ENCODE data around the gene IGSF6. TPM values are rescaled to one million over a fixed set of nuclear protein-coding genes. Genes with fewer than 3 reads are reported as not detected.

The IGSF6 gene
- total and polyA plus RNA-seq, 9 of the 15 experiments (the other 6 are each of a cell fraction or from before 2014, with no cell fraction given), result 0.07 TPM; not detected in 8

DNA sequence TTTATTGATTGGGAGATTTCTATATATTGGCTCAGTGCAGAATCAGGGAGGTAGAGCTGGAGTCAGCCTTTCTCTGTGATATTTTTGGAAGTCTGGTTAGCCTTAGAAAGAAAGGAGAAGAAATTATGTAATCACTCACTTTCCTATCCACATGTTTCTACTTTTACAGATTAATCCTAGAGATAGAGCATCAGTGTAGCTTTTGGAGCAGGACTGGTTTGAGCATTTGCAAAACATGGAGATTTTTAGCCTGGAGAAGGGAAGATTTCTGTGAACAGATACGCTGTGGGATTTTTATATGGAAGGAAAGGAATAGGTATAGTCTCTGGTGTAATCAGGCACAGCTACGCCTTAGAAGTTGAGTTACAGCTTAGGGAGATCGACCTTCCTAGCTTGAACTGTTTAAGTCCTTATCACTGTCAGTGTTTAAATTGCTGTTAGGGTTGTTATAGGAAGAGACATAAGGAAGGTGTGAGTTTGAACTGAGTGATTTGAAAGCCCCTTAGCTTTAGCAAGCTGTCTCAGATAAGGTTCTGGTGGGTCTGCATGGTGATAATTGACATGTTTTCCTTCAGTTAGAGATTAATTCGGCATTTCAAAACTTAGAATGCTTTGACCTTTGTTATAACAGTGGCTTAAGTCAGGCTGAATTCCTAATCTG, 32.5 kb downstream of the IGSF6 start:
- 39% methylated on average over 4 of the region's 4 CpGs for WGBS (ENCODE audit: insufficient coverage, low coverage, missing lambda C conversion rate)
- Histone ChIP-seq H3K79me2 (ENCODE audit: control insufficient read depth, insufficient read depth, low read length) (peaks cover 6% of the 10 kb centered on the region; the same call in 2 of the 3 replicates), H3K9me3 (replicated peaks; ENCODE audit: control insufficient read depth, insufficient read depth, low read depth, low read length) (no peaks in the 10 kb centered on the region), H3K4me3 (no peak overlapping the region), H4K20me1 (replicated peaks; ENCODE audit: control insufficient read depth, insufficient read depth, low read length) (peaks cover 4% of the 10 kb centered on the region; the same call in 1 of the 2 replicates), H3K4me1 (replicated peaks in 1 of 2; ENCODE audit: control insufficient read depth in 2 of 2, insufficient read depth in 2 of 2, low read length in 2 of 2) (peaks cover 0 to 7% of the 10 kb centered on the region in 2 experiments; a peak in 3 of 5 replicates), H3K27ac (ENCODE audit: extremely low read depth, low read depth, low read length) (0 out of 3 replicates have a peak overlapping the region, but pooled peaks have one; percentile 23), H3K4me2 (ENCODE audit: insufficient read depth, low read length) (no peak overlapping the region), H3K36me3 (ENCODE audit: control insufficient read depth, insufficient read depth, low read length) (peaks cover 40% of the 10 kb centered on the region), H2AFZ (ENCODE audit: low read depth, low read length) (no peak overlapping the region), H3K9ac (ENCODE audit: insufficient read depth in 1 of 2, low read depth in 2 of 2, low read length in 2 of 2) (no peak overlapping the region), H3K27me3 (ENCODE audit: control insufficient read depth in 2 of 2, insufficient read depth in 2 of 2, low read length in 2 of 2) (no peaks in the 10 kb centered on the region), H3K9me1 (ENCODE audit: control insufficient read depth, insufficient read depth, low read length) (no peaks in the 10 kb centered on the region)
- no peak for FAIRE-seq
- CTCF ChIA-PET (ENCODE audit: low intra/inter-chr PET ratio), result no interaction called here
- TF ChIP-seq TAF1 (IDR thresholded peaks at IDR 0.05; ENCODE audit: control insufficient read depth, extremely low read depth, insufficient read depth, low read length, severe bottlenecking) (no peak), CBFA2T3 (IDR thresholded peaks at IDR 0.05) (peak; percentile 64), KDM1A (IDR thresholded peaks at IDR 0.05) (0 out of 4 replicates have a peak, but pooled peaks of 1 of the 2 experiments have one; percentile 22), ZNF143 (CRISPR knock-in tag; IDR thresholded peaks at IDR 0.05) (no peak), POLR2B (IDR thresholded peaks at IDR 0.05; ENCODE audit: low read depth, partially characterized antibody) (no peak), CBFA2T2 (conservative IDR thresholded peaks at IDR 0.05) (peak; percentile 43), TCF3 (CRISPR knock-in tag; IDR thresholded peaks at IDR 0.05) (peak; percentile 34; the same call in 1 of the 2 replicates), KAT7 (CRISPR knock-in tag; IDR thresholded peaks at IDR 0.05; ENCODE audit: borderline replicate concordance) (no peak)
- TF ChIP-seq, protein P1, sequence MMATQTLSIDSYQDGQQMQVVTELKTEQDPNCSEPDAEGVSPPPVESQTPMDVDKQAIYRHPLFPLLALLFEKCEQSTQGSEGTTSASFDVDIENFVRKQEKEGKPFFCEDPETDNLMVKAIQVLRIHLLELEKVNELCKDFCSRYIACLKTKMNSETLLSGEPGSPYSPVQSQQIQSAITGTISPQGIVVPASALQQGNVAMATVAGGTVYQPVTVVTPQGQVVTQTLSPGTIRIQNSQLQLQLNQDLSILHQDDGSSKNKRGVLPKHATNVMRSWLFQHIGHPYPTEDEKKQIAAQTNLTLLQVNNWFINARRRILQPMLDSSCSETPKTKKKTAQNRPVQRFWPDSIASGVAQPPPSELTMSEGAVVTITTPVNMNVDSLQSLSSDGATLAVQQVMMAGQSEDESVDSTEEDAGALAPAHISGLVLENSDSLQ (IDR thresholded peaks at IDR 0.05), result peak; percentile 33; the same call in 1 of the 2 replicates
- intact Hi-C loops (cut with micrococcal nuclease), result no loop called here
- in situ Hi-C loops (cut with MboI), result no loop called here
- no TSS peak for BruUV-seq (replicated peaks)
- POLR2A ChIA-PET, result interaction anchor here (1.0 to 1.2 kb wide), 3 partner anchors 8 to 57 kb away, joined by 3 to 6 read pairs (median 5); no protein-coding TSS in a partner anchor
- no peak for ATAC-seq
- DNase-seq (ENCODE audit: extremely low read depth in 1 of 4, low spot score in 3 of 4), result no peak
